Measurements from ENCODE around the gene NAA11. TPM values are rescaled to one million over a fixed set of nuclear protein-coding genes. Genes with fewer than 3 reads are reported as not detected.

The NAA11 gene
- total RNA-seq, 1 donor from 2014 or later: not detected

- Mint-ChIP-seq H3K4me1 (no peaks in the 10 kb centered on the region), H3K4me3 (no peak overlapping the region), H3K27me3 (ENCODE audit: low read depth) (no peaks in the 10 kb centered on the region), H3K9me3 (no peaks in the 10 kb centered on the region), H3K27ac (ENCODE audit: unreplicated experiment) (no peak overlapping the region), H3K36me3 (ENCODE audit: low read depth) (no peaks in the 10 kb centered on the region)
- TF ChIP-seq CTCF (conservative IDR thresholded peaks at IDR 0.05): no peak
- DNase-seq (ENCODE audit: low read depth, low spot score): no peak
These were observed 10.0 kb downstream of the NAA11 start for GRCh38 chr4:79315891-79316290.

GRCh38 chr4:79311279-79311678 lies 14.6 kb downstream of the NAA11 start:
- Mint-ChIP-seq H3K27ac (ENCODE audit: unreplicated experiment) (no peak overlapping the region), H3K4me3 (no peak overlapping the region), H3K27me3 (ENCODE audit: low read depth) (no peaks in the 10 kb centered on the region), H3K9me3 (no peaks in the 10 kb centered on the region), H3K4me1 (no peaks in the 10 kb centered on the region), H3K36me3 (ENCODE audit: low read depth) (no peaks in the 10 kb centered on the region)
- no peak for TF ChIP-seq CTCF (conservative IDR thresholded peaks at IDR 0.05)
- DNase-seq (ENCODE audit: low read depth, low spot score): no peak

GRCh38 chr4:79308971-79309370 lies 16.9 kb downstream of the NAA11 start:
- no peak for DNase-seq (ENCODE audit: low read depth, low spot score)
- Mint-ChIP-seq H3K4me1 (no peaks in the 10 kb centered on the region), H3K27me3 (ENCODE audit: low read depth) (no peaks in the 10 kb centered on the region), H3K27ac (ENCODE audit: unreplicated experiment) (no peak overlapping the region), H3K36me3 (ENCODE audit: low read depth) (no peaks in the 10 kb centered on the region), H3K9me3 (no peaks in the 10 kb centered on the region), H3K4me3 (no peak overlapping the region)
- TF ChIP-seq CTCF (conservative IDR thresholded peaks at IDR 0.05): no peak

GRCh38 chr4:79308137-79308536 lies 17.7 kb downstream of the NAA11 start:
- Mint-ChIP-seq H3K9me3 (no peaks in the 10 kb centered on the region), H3K4me1 (no peaks in the 10 kb centered on the region), H3K27ac (ENCODE audit: unreplicated experiment) (no peak overlapping the region), H3K36me3 (ENCODE audit: low read depth) (no peaks in the 10 kb centered on the region), H3K27me3 (ENCODE audit: low read depth) (no peaks in the 10 kb centered on the region), H3K4me3 (no peak overlapping the region)
- no peak for TF ChIP-seq CTCF (conservative IDR thresholded peaks at IDR 0.05)
- DNase-seq (ENCODE audit: low read depth, low spot score): no peak

GRCh38 chr4:79306795-79307194 lies 19.1 kb downstream of the NAA11 start:
- DNase-seq (ENCODE audit: low read depth, low spot score): no peak
- no peaks in the 10 kb centered on the region for H3K4me1 Mint-ChIP-seq
- no peak overlapping the region for H3K4me3 Mint-ChIP-seq
- no peaks in the 10 kb centered on the region for H3K36me3 Mint-ChIP-seq (ENCODE audit: low read depth)
- H3K27me3 Mint-ChIP-seq (ENCODE audit: low read depth): no peaks in the 10 kb centered on the region
- no peak overlapping the region for H3K27ac Mint-ChIP-seq (ENCODE audit: unreplicated experiment)
- H3K9me3 Mint-ChIP-seq: no peaks in the 10 kb centered on the region
- TF ChIP-seq CTCF (conservative IDR thresholded peaks at IDR 0.05): no peak

GRCh38 chr4:79300280-79300679 lies 25.6 kb downstream of the NAA11 start:
- no peaks in the 10 kb centered on the region for H3K36me3 Mint-ChIP-seq (ENCODE audit: low read depth)
- H3K4me3 Mint-ChIP-seq: no peak overlapping the region
- no peaks in the 10 kb centered on the region for H3K9me3 Mint-ChIP-seq
- H3K4me1 Mint-ChIP-seq: no peaks in the 10 kb centered on the region
- no peak overlapping the region for H3K27ac Mint-ChIP-seq (ENCODE audit: unreplicated experiment)
- no peak for DNase-seq (ENCODE audit: low read depth, low spot score)
- peaks cover 2% of the 10 kb centered on the region for H3K27me3 Mint-ChIP-seq (ENCODE audit: low read depth)
- no peak for TF ChIP-seq CTCF (conservative IDR thresholded peaks at IDR 0.05)

All from neural crest cell (in vitro differentiated cells).